ENCODE data around the gene PGM5. TPM values are rescaled to one million over a fixed set of nuclear protein-coding genes. Genes with fewer than 3 reads are reported as not detected.

Gene PGM5
- total RNA-seq, 1 donor from 2014 or later: 2.9 TPM

GRCh38 chr9:68562461-68562860 lies 206.1 kb downstream of the PGM5 start:
- DNase-seq (ENCODE audit: low spot score): no peak
- ATAC-seq: no peak

GRCh38 chr9:68567565-68567964 lies 211.2 kb downstream of the PGM5 start:
- DNase-seq (ENCODE audit: low spot score) (no peak), ATAC-seq (no peak)

- ATAC-seq (no peak), DNase-seq (ENCODE audit: low spot score) (no peak)
Measured at GRCh38 chr9:68574150-68574549, 217.7 kb downstream of the PGM5 start.

GRCh38 chr9:68575817-68576216 lies 219.4 kb downstream of the PGM5 start:
- no peak for ATAC-seq
- no peak for DNase-seq (ENCODE audit: low spot score)

GRCh38 chr9:68577774-68578591 lies 221.6 kb downstream of the PGM5 start:
- no peak for ATAC-seq
- no peak for DNase-seq (ENCODE audit: low spot score)

Other genes starting within 250 kb of the PGM5 start
- gene ZNG1C, start 114.6 kb upstream of the PGM5 start, total RNA-seq: 17.3 TPM
- gene FOXD4L3, start 53.7 kb upstream of the PGM5 start, total RNA-seq: not detected
- not detected for gene TMEM252, start 184.3 kb downstream of the PGM5 start, total RNA-seq